GM21390 (cell line): ENCODE results near the gene ACTL6B.
A peak's percentile ranks its signal among the peaks of the same experiment; 100 is the strongest.
"Not testable (repeated sequence)": the region's sequence is repeated elsewhere in the genome, so short reads cannot be mapped to it uniquely, and the experiment has no call there.

Source experiments
- ATAC-seq: cut with Tn5 transposase; IDR thresholded peaks from one replicate; pipeline ENCODE4 v1.9.1; 2021; ENCODE audit not compliant: unreplicated experiment

Gene ACTL6B

DNA sequence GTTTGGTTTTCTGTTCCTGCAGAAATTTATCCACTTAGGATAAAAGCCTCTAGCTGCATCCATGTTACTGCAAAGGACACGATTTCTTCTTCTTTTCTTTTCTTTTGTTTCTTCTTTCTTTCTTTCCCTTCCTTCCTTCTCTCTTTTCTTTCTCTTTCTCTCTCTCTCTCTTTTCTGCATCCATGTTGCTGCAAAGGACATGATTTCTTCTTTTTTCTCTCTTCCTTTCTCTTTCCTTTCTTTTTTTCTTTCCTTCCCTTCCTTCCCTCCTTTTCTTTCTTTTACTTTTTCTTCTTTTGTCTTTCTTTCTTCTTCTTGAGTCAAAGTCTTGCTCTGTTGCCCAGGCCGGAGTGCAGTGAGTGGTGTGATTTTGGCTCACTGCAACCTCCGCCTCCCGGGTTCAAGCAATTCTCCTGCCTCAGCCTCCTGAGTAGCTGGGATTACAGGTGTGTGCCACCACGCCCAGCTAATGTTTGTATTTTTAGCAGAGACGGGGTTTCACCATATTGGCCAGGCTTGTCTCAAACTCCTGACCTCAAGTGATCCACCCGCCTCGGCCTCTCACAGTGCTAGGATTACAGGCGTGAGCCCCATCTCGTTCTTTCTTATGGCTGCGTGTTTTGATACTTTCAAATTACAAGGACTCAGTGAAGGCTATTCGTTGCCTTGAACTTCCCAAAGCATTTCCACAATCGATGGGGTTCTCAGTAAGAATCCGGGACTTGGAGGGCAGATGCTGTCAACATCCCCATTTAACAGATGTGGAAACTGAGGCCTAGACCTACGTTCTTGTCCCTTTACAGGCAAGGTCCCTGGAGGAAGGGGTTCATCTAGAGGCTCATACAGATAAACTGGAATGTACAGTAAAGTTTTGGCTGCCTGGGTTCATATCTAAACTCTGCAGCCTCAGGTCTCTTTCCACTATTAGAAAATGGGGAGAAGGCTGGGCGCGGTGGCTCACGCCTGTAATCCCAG is 15.4 kb upstream of the ACTL6B start:
- ATAC-seq = no peak

DNA sequence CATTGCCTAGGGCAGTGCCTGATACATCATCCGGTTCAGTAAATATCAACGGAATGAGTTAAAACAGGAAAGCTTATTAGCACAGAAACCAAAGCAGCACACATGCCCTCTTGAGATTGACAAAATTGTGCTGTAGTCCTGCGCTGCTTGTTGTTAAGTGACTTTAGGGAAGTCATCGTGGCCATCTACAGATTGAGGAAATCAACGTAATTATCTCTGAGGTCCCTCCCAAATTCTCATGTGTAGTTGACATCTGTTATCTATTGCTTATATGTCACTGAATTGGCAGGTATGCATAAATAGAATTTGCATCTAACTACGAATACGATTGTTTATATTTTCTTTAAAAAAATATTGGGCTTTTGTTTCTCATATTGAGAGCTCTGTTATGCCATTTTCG is 13.8 kb upstream of the ACTL6B start:
- no peak for ATAC-seq

GRCh38 chr7:100669106-100669505 is 12.9 kb upstream of the ACTL6B start:
- not testable (repeated sequence) for ATAC-seq

- no peak for ATAC-seq
Observed at GRCh38 chr7:100668069-100668449, 11.8 kb upstream of the ACTL6B start.

DNA sequence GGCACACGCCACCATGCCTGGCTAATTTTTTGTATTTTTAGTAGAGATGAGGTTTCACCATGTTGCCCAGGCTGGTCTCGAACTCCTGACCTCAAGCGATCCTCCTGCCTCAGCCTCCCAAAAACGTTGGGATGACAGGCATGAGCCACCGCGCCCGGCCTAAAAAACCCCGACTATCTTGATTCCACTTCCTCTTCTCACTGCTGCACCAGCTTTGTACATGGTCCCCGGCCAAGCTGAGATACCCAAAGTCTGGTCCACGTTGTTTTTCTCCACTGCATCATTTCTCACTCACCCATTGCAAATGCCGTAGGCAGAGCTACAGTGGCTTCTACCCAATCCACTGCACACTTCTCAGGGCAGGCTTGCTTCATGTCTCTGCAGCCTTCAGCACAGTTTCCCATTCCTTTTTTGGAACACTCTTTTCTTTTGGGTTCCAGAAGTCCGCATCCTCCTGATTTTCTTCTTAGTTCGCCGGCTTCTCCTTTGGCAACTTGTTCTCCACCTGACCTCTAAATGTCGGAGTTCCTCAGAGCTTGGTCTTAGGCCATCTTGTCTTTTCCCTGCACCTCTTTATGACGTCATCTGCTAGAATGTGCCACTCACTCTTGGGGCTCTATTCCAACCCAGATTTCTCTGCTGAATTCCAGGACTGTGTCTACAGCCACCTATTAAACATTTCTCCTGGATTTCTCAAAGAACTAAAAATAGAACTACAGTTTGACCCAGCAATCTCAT is 11.3 kb upstream of the ACTL6B start:
- ATAC-seq = no peak

DNA sequence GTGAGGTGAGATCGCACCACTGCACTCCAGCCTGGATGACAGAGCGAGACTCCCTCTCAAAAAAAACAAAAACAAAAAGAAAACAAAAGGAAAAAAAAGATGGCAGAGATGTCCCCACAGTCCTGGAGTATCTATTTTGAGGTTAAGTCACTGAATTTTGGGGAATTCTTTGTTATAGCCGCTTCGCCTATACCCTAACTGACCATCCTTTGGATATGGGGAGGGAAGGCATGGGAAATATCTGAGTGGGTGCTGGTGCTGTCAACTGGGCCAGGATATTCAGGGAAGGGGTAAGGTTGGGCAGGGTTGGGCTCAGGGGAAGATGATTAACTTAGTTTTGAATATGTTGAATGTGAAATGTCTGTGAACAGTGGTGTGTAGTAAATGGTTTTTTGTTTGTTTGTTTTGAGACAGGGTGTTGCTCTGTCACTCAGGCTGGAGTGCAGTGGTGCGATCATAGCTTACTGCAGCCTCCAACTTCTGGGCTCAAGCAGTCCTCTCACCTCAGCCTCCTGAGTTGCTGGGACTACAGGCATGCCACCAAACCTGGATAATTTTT is 9.0 kb upstream of the ACTL6B start:
- ATAC-seq = no peak

DNA sequence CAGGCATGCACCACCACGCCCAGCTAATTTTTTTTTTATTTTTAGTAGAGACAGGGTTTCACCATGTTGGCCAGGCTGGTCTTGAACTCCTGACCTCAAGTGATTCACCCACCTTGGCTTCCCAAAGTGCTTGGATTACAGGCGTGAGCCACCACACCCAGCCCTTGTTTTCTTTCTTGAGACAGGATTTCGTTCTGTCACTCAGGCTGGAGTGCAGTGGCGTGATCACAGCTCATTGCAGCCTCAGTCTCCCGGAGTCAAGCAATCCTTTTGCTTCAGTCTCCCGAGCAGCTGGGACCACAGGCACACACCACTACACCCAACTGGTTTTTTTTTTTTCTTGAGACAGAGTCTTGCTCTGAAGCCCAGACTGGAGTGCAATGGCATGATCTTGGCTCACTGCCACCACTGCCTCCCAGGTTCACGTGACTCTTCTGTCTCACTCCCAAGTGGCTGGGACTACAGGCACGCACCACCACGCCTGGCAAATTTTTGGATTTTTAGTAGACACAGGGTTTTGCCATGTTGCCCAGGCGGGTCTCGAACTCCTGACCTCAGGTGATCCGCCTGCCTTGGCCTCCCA is 6.0 kb upstream of the ACTL6B start:
- not testable (repeated sequence) for ATAC-seq

GRCh38 chr7:100654908-100655831 is 1.1 kb downstream of the ACTL6B start:
- no peak for ATAC-seq

- no peak for ATAC-seq
Observed at GRCh38 chr7:100649826-100650565, 6.3 kb downstream of the ACTL6B start.

- no peak for ATAC-seq
Observed at GRCh38 chr7:100642534-100642907, 13.7 kb downstream of the ACTL6B start.

- ATAC-seq = no peak
Observed at GRCh38 chr7:100641860-100642533, 14.3 kb downstream of the ACTL6B start.

DNA sequence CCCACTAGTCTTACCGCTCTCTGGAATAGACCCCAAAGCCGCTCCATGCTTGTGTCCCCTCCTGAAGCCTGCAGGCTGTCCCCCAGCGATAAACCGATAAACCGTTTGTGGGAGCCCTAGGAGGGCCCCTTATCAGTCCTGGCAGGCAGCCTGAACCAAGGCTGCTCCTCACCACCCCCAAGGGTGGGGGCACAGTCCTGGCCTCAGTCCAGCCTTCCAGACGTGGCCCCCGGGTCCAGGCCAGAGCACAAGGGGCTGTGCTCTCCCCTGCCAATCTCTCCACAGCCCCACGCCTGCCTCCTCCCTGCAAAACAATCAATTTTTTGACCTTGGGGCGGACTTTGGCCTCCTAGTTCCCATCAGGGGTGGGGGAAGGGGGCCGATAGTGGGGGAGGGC is 14.8 kb downstream of the ACTL6B start, which contains the start of gene TFR2:
Gene TFR2 (minus strand): TSS at position 90 of the 397 bp plus-strand sequence. CDS start 43 bp downstream, at position 47.
- no peak for ATAC-seq

DNA sequence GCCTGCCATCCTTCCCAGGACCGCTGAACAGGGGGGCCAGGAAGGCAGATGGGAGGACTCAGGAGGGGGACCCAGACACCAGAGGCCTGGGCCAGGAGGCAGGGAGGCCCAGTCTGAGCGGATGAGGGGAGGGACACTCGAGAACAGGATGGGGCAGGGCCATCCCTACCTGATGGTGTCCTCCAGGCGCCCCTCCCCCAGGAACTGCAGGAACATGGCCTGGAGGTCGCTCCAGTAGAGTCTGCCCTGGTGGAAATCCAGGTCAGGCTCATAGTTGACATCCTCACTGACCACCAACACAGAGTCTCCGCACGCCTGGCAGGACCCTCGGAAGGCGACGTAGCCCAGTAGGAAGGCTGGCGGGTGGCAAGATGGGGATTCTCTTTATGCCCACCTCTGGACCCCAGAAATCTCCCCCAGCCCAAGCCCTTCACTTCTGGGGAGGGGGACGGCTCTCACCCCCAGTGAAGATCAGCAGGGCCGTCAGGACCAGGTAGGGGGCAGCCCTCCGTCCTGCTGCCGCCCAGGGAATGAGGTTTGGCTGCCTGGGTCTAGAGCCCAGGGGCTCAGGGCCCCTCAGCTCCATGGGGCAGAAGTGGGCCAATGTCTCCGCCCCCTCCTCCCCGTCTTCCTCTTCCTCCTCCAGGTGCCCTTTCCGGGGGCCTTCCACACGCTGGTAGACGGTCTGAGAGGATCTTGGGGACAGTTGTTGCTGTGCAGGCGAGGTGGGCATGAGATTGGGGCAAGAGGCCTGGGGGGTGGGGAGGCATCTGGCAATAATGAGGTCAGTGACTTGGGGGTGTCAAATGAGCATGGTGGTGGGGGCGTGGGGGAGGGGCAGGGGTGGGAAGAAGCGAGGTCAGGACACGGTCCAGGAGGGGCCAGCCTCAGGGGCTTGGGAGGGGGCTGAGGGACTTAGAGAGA is 15.5 kb downstream of the ACTL6B start:
- no peak for ATAC-seq

DNA sequence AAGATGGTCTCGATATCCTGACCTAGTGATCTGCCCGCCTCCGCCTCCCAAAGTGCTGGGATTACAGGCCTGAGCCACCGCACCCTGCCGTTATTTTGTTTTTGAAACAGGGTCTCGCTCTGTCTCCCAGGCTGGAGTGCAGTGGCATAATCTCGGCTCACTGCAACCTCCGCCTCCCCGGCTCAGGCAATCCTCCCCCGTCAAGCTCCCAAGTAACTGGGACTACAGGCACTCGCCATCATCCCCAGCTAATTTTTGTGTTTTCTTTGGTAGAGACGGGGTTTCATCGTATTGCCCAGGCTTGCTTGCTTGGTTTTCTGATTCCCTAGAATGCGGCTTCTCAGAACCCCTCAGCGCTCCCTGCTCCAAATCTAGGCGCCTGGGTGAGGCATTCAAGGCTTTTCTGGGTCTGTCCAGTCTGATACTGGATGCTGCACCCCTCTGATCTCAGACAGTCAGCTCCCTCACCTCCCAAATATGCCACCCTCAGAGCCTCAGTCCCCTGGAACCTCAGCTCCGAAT is 16.2 kb downstream of the ACTL6B start:
- ATAC-seq = no peak

- peak; percentile 53 for ATAC-seq
Observed at GRCh38 chr7:100632951-100633717, 23.1 kb downstream of the ACTL6B start.

DNA sequence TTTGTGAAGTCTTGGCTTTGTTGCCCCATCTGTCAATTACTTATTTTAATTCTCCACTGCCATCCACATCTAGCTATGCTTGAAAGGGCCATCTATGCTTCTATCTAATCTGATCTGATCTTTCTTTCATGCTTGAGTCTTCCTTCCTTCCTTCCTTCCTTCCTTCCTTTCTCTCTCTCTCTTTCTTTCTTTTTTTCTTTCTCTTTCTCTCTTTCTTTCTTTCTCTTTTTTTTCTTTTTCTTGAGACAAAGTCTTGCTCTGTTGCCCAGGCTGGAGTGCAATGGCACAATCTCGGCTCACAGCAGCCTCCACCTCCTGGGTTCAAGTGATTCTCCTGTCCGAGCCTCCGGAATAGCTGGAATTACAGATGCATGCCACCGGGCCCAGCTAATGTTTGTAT is 26.2 kb downstream of the ACTL6B start:
- ATAC-seq = no peak
